SK-N-SH treated with all-trans-retinoic acid at 6 μM for 48 hours (cell line): ENCODE results near the gene TSGA10IP.

Source experiments
- ARNTL ChIP-seq: fragments of 450-650 bp; formaldehyde crosslinking; IDR thresholded peaks from 2 replicates; pipeline ENCODE4 v1.5.0; 2020; ENCODE audit warnings: low read depth, mild to moderate bottlenecking, moderate library complexity, borderline replicate concordance
- CREB5 ChIP-seq: fragments of 250-450 bp; sonication (Bioruptor Pico); IDR thresholded peaks from 2 replicates; pipeline ENCODE4 v1.5.1; 2020; ENCODE audit warnings: low read depth, mild to moderate bottlenecking, moderate library complexity
- ESRRG ChIP-seq: fragments of 250-450 bp; sonication (Bioruptor Pico); IDR thresholded peaks from 2 replicates; pipeline ENCODE4 v1.6.1; 2021; ENCODE audit warnings: mild to moderate bottlenecking
- OSR1 ChIP-seq: fragments of 250-450 bp; sonication (Bioruptor Pico); IDR thresholded peaks from 2 replicates; pipeline ENCODE4 v1.8.0; 2022; ENCODE audit warnings: moderate library complexity, mild to moderate bottlenecking, inconsistent platforms
- PATZ1 ChIP-seq: fragments of 250-450 bp; sonication (Bioruptor Pico); IDR thresholded peaks from 2 replicates; pipeline ENCODE4 v1.8.0; 2020; ENCODE audit warnings: mild to moderate bottlenecking, moderate library complexity, borderline replicate concordance
- RARB ChIP-seq: fragments of 250-450 bp; sonication (Bioruptor Pico); IDR thresholded peaks from 2 replicates; pipeline ENCODE4 v1.8.0; 2021; ENCODE audit warnings: mild to moderate bottlenecking, moderate library complexity
- TCF4 ChIP-seq: fragments of 250-450 bp; sonication (Bioruptor Pico); IDR thresholded peaks from 2 replicates; pipeline ENCODE4 v1.8.0; 2021; ENCODE audit warnings: mild to moderate bottlenecking, moderate library complexity, borderline replicate concordance
- TOX ChIP-seq: fragments of 250-450 bp; sonication (Bioruptor Pico); IDR thresholded peaks from 2 replicates; pipeline ENCODE4 v1.8.0; 2021; ENCODE audit warnings: mild to moderate bottlenecking, moderate library complexity, borderline replicate concordance
- ZFP3 ChIP-seq: fragments of 250-450 bp; sonication (Bioruptor Pico); IDR thresholded peaks from 2 replicates; pipeline ENCODE4 v1.5.0; 2020; ENCODE audit warnings: mild to moderate bottlenecking, moderate library complexity
- ZNF565 ChIP-seq: fragments of 450-650 bp; formaldehyde crosslinking; conservative IDR thresholded peaks from 2 replicates; pipeline ENCODE4 v1.5.0; 2020; ENCODE audit warnings: low read depth, mild to moderate bottlenecking, moderate library complexity

- no peak for TF ChIP-seq CREB5 (CRISPR knock-in tag)
- TF ChIP-seq TOX (CRISPR knock-in tag) = no peak
- no peak for TF ChIP-seq OSR1 (CRISPR knock-in tag)
- TF ChIP-seq ARNTL (CRISPR knock-in tag) = no peak
- no peak for TF ChIP-seq RARB (CRISPR knock-in tag)
- TF ChIP-seq ZNF565 (CRISPR knock-in tag) = no peak
- no peak for TF ChIP-seq PATZ1 (CRISPR knock-in tag)
- no peak for TF ChIP-seq ZFP3 (CRISPR knock-in tag)
- no peak for TF ChIP-seq ESRRG (CRISPR knock-in tag)
- TF ChIP-seq TCF4 (CRISPR knock-in tag) = no peak
Measured at GRCh38 chr11:65992056-65992455, 46.8 kb downstream of the TSGA10IP start.
